LNCaP clone FGC (cell line): ENCODE data around the gene TRPC4.

Experiments
- DNase-seq: peaks from one replicate; pipeline ENCODE4 v3.0.0-alpha.2; 2011; ENCODE audit warnings: low read depth
- H3K4me3 ChIP-seq: 2 replicates; pipeline ENCODE4 v1.5.1; 2011; ENCODE audit warnings: mild to moderate bottlenecking, low read depth, low read length, control low read depth
- TF ChIP-seq, protein P1 (sequence below): IDR thresholded peaks from 2 replicates; pipeline ENCODE4 v1.5.1; 2012; ENCODE audit warnings: mild to moderate bottlenecking; ENCODE audit not compliant: control insufficient read depth, insufficient read depth; ENCODE audit errors: extremely low read depth

The TRPC4 gene

DNA sequence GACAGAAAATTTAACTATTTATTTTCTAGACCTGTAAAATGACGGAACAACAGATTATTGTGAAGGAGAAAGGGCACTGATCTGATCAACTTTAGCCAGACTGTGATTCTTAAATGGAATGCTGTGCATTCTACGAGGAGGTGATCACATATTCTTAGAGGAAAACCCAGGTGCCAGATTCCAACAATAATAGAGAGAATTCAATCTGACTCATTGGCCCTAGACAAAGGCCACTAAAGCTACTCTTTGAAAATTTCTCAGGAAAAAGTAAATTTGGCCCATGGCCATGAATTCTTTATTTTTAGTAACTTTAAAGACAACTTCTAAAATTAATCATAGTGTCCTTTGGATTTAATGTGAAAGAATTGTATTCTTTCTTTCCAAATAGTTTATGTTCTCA, 212.4 kb downstream of the TRPC4 start:
- no peak overlapping the region for H3K4me3 ChIP-seq
- no peak for DNase-seq
- TF ChIP-seq, protein P1, sequence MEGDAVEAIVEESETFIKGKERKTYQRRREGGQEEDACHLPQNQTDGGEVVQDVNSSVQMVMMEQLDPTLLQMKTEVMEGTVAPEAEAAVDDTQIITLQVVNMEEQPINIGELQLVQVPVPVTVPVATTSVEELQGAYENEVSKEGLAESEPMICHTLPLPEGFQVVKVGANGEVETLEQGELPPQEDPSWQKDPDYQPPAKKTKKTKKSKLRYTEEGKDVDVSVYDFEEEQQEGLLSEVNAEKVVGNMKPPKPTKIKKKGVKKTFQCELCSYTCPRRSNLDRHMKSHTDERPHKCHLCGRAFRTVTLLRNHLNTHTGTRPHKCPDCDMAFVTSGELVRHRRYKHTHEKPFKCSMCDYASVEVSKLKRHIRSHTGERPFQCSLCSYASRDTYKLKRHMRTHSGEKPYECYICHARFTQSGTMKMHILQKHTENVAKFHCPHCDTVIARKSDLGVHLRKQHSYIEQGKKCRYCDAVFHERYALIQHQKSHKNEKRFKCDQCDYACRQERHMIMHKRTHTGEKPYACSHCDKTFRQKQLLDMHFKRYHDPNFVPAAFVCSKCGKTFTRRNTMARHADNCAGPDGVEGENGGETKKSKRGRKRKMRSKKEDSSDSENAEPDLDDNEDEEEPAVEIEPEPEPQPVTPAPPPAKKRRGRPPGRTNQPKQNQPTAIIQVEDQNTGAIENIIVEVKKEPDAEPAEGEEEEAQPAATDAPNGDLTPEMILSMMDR, result no peak

- TF ChIP-seq, protein P1, result no peak
- no peak for DNase-seq
- H3K4me3 ChIP-seq, result no peak overlapping the region
These were observed 213.2 kb downstream of the TRPC4 start for GRCh38 chr13:37656247-37656940.

- DNase-seq, result no peak
- TF ChIP-seq, protein P1, result no peak
- no peak overlapping the region for H3K4me3 ChIP-seq
These were observed 217.0 kb downstream of the TRPC4 start for GRCh38 chr13:37652596-37652995.

GRCh38 chr13:37651891-37652290, 217.7 kb downstream of the TRPC4 start:
- no peak overlapping the region for H3K4me3 ChIP-seq
- TF ChIP-seq, protein P1, result no peak
- DNase-seq, result no peak

GRCh38 chr13:37648609-37649008, 221.0 kb downstream of the TRPC4 start:
- DNase-seq, result no peak
- TF ChIP-seq, protein P1, result no peak
- no peak overlapping the region for H3K4me3 ChIP-seq

DNA sequence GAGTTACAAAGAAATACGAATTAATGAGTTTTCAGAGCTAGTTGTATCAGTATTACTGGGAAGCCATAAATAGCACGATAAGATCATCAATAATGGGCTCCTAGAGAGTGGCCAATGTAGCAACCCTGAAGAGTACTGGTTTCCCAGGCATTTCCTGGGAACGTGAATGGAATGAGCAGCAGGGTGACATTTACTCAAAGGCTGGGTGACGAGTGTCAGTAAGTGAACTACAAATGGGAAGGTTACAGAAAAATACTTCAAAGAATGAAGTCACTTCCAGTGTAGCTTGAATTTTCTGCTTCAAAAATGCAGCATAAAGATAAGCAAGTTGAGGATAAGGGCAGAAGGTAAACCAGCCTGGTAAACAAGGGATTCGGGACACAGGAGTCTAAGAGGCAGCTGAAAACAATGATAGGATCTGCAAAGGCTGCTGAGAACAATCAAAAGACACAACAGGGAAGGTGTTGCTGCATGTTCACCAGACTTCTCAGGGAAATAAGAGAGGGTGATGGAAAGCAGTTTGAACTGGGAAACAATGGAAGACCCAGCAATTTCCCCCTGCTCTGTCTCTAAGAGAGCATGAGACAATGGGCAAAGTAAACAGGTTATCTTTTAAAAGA, 222.4 kb downstream of the TRPC4 start:
- no peak overlapping the region for H3K4me3 ChIP-seq
- no peak for DNase-seq
- TF ChIP-seq, protein P1, result no peak

GRCh38 chr13:37646531-37646930, 223.0 kb downstream of the TRPC4 start:
- no peak for DNase-seq
- no peak overlapping the region for H3K4me3 ChIP-seq
- TF ChIP-seq, protein P1, result no peak
